Activated CD4-positive, CD25-positive, alpha-beta regulatory T cell (primary cell): Measurements from ENCODE around the gene ZDHHC22.
"Not testable (repeated sequence)": the region's sequence is repeated elsewhere in the genome, so short reads cannot be mapped to it uniquely, and the experiment has no call there.

Experiments
- DNase-seq, 4 experiments: peaks; one replicate each; lab custom pipeline; 2025; lab: John Stamatoyannopoulos, UW

Gene ZDHHC22

GRCh38 chr14:77141214-77142004 is at the start of gene ZDHHC22:
Gene ZDHHC22 (minus strand): TSS chr14:77141791. CDS start chr14:77139738, 2,053 bp downstream.
- no peak for DNase-seq

- no peak for DNase-seq
Observed at GRCh38 chr14:77190977-77191376, 49.4 kb upstream of the ZDHHC22 start.

- DNase-seq: no peak
Observed at GRCh38 chr14:77189479-77189878, 47.9 kb upstream of the ZDHHC22 start.

- no peak for DNase-seq
Observed at GRCh38 chr14:77187649-77188012, 46.0 kb upstream of the ZDHHC22 start.

GRCh38 chr14:77186911-77187648 is 45.5 kb upstream of the ZDHHC22 start:
- DNase-seq: no peak

GRCh38 chr14:77185093-77185465 is 43.5 kb upstream of the ZDHHC22 start:
- no peak for DNase-seq

GRCh38 chr14:77184396-77185092 is 43.0 kb upstream of the ZDHHC22 start:
- DNase-seq: no peak

GRCh38 chr14:77183896-77184295 is 42.3 kb upstream of the ZDHHC22 start:
- DNase-seq: no peak

- DNase-seq: peak in 2 of 4 experiments; percentile 4 to 11
Observed at GRCh38 chr14:77181603-77182437, 40.2 kb upstream of the ZDHHC22 start, which contains the start of gene TMEM63C. Gene TMEM63C (plus strand): TSS chr14:77181798. CDS start chr14:77218814, 37,016 bp downstream.

GRCh38 chr14:77180726-77181602 is 39.4 kb upstream of the ZDHHC22 start:
- no peak for DNase-seq

GRCh38 chr14:77178656-77179055 is 37.1 kb upstream of the ZDHHC22 start:
- DNase-seq: no peak

GRCh38 chr14:77177702-77178101 is 36.1 kb upstream of the ZDHHC22 start:
- no peak for DNase-seq

GRCh38 chr14:77175843-77176242 is 34.3 kb upstream of the ZDHHC22 start:
- no peak for DNase-seq

GRCh38 chr14:77173911-77174617 is 32.5 kb upstream of the ZDHHC22 start:
- not testable (repeated sequence) for DNase-seq

GRCh38 chr14:77172916-77173315 is 31.3 kb upstream of the ZDHHC22 start:
- no peak for DNase-seq

GRCh38 chr14:77170045-77170444 is 28.5 kb upstream of the ZDHHC22 start:
- no peak for DNase-seq

GRCh38 chr14:77161011-77161410 is 19.4 kb upstream of the ZDHHC22 start:
- no peak for DNase-seq

- no peak for DNase-seq
Observed at GRCh38 chr14:77158882-77159255, 17.3 kb upstream of the ZDHHC22 start.

GRCh38 chr14:77158175-77158881 is 16.7 kb upstream of the ZDHHC22 start:
- DNase-seq: no peak
